Lung (tissue), 12 donors: ENCODE results near the gene LHPP. TPM values are rescaled to one million over a fixed set of nuclear protein-coding genes. Genes with fewer than 3 reads are reported as not detected.

Source experiments
- ATAC-seq: fragments of 200-7000 bp; cut with Tn5 transposase; one replicate; pipeline ENCODE4 v1.9.1; 2020; ENCODE audit warnings: moderate number of reproducible peaks; ENCODE audit not compliant: insufficient read depth, low FRiP score
- DNase-seq, 3 donors: peaks; one replicate each; pipeline ENCODE4 v3.0.0-alpha.2; 2013 to 2017
- H3K27ac ChIP-seq, 2 donors: one replicate each; pipeline ENCODE4 v1.5.1; 2013; ENCODE audit warnings: mild to moderate bottlenecking in 2 of 2, moderate library complexity in 2 of 2, control low read depth in 1 of 2, inconsistent platforms in 1 of 2, low read depth in 1 of 2, low read length in 1 of 2
- H3K27me3 ChIP-seq, 3 donors: one replicate each; pipeline ENCODE4 v1.5.1; 2013; ENCODE audit warnings: low read length in 2 of 3; ENCODE audit not compliant: control insufficient read depth in 3 of 3, insufficient read depth in 3 of 3
- H3K36me3 ChIP-seq, 4 donors: one replicate each; pipeline ENCODE4 v1.5.1; 2013; ENCODE audit warnings: low read length in 4 of 4, mild to moderate bottlenecking in 1 of 4, moderate library complexity in 1 of 4; ENCODE audit not compliant: control insufficient read depth in 4 of 4, insufficient read depth in 4 of 4
- H3K4me1 ChIP-seq, 5 donors: one replicate each; pipeline ENCODE4 v1.5.1; 2013; ENCODE audit warnings: low read length in 5 of 5, mild to moderate bottlenecking in 2 of 5, moderate library complexity in 1 of 5; ENCODE audit not compliant: control insufficient read depth in 5 of 5, insufficient read depth in 5 of 5
- H3K4me3 ChIP-seq: one replicate; pipeline ENCODE4 v1.5.1; 2013; ENCODE audit warnings: mild to moderate bottlenecking, control low read depth, moderate library complexity
- H3K9ac ChIP-seq, 2 donors: one replicate each; pipeline ENCODE4 v1.5.1; 2013; ENCODE audit warnings: low read length in 2 of 2, control low read depth in 1 of 2; ENCODE audit not compliant: insufficient read depth in 1 of 2
- H3K9me3 ChIP-seq, 4 donors: one replicate each; pipeline ENCODE4 v1.5.1; 2013; ENCODE audit warnings: low read length in 3 of 4, mild to moderate bottlenecking in 1 of 4, moderate library complexity in 1 of 4; ENCODE audit not compliant: control insufficient read depth in 4 of 4, insufficient read depth in 3 of 4
- CTCF ChIP-seq: IDR thresholded peaks from 2 replicates; pipeline ENCODE4 v1.5.1; 2012; ENCODE audit warnings: mild to moderate bottlenecking; ENCODE audit errors: control extremely low read depth, extremely low read depth
- WGBS, 2 donors: extraction: QIAGEN DNeasy Blood & Tissue Kit; methylation state at CpG; one replicate each; pipeline ENCODE4 v1.1.7; 2013; 5-methylcytosine and 5-hydroxymethylcytosine counted together
- polyA plus RNA-seq, 2 donors: library from polyadenylated mRNA; stranded (reverse); fragments of 200-250 nt; gene quantifications; one replicate each; pipeline ENCODE4 v1.2.1, GENCODE V29; 2013
- total RNA-seq, 2 donors: library from RNA; depleted of rRNA in 1 of 2; stranded (reverse); fragments of >200 nt in 1 of 2; gene quantifications; one replicate each; pipeline ENCODE4 v1.2.1, GENCODE V29; 2014 to 2021
- donor health status: control.
- donor health status: control.
- donor health status: Bipolar disorder and iron deficiency.
- donor health status: healthy.
- donor health status: DM: yes; HTN: yes; CAD: no.

The LHPP gene
- total and polyA plus RNA-seq, 4 donors, result 7.1 to 18.6 (median 14.8) TPM

- 83 to 96% methylated on average over 3 of the region's 3 CpGs for WGBS, 2 donors
- no peak overlapping the region for H3K27ac ChIP-seq
- no peaks in the 10 kb centered on the region for H3K9me3 ChIP-seq
- no peak overlapping the region for H3K4me3 ChIP-seq
- DNase-seq (no peak), ATAC-seq (no peak)
- TF ChIP-seq CTCF, result no peak
- H3K9ac ChIP-seq, result no peak overlapping the region
- peaks cover 0 to 2% (median 0%) of the 10 kb centered on the region in 5 donors for H3K4me1 ChIP-seq
- no peaks in the 10 kb centered on the region for H3K27me3 ChIP-seq
- H3K36me3 ChIP-seq, result no peaks in the 10 kb centered on the region
Measured at GRCh38 chr10:124542336-124542735, 80.7 kb downstream of the LHPP start.

GRCh38 chr10:124543146-124543545, 81.5 kb downstream of the LHPP start:
- Histone ChIP-seq H3K4me3 (no peak overlapping the region), H3K27me3 (no peaks in the 10 kb centered on the region), H3K36me3 (no peaks in the 10 kb centered on the region), H3K9ac (no peak overlapping the region), H3K4me1 (peaks cover 0 to 9% (median 3%) of the 10 kb centered on the region in 5 donors), H3K27ac (no peak overlapping the region), H3K9me3 (no peaks in the 10 kb centered on the region)
- no peak for TF ChIP-seq CTCF
- DNase-seq (no peak), ATAC-seq (no peak)
- WGBS, 2 donors, result 92 to 95% methylated on average over 13 of the region's 13 CpGs

- no peak for ATAC-seq
- TF ChIP-seq CTCF, result no peak
- 91 to 95% methylated on average over 12 of the region's 12 CpGs for WGBS, 2 donors
- Histone ChIP-seq H3K4me1 (peaks cover 0 to 9% (median 3%) of the 10 kb centered on the region in 5 donors), H3K4me3 (no peak overlapping the region), H3K9me3 (no peaks in the 10 kb centered on the region), H3K36me3 (no peaks in the 10 kb centered on the region), H3K27ac (no peak overlapping the region), H3K9ac (no peak overlapping the region), H3K27me3 (no peaks in the 10 kb centered on the region)
- no peak for DNase-seq
Measured at GRCh38 chr10:124543971-124544370, 82.3 kb downstream of the LHPP start.

- WGBS, 2 donors, result 79 to 90% methylated on average over 16 of the region's 16 CpGs
- Histone ChIP-seq H3K36me3 (no peaks in the 10 kb centered on the region), H3K27me3 (no peaks in the 10 kb centered on the region), H3K9ac (no peak overlapping the region), H3K4me3 (no peak overlapping the region), H3K9me3 (no peaks in the 10 kb centered on the region), H3K4me1 (peaks cover 0 to 9% (median 3%) of the 10 kb centered on the region in 5 donors), H3K27ac (no peak overlapping the region)
- no peak for DNase-seq
- TF ChIP-seq CTCF, result no peak
- no peak for ATAC-seq
Measured at GRCh38 chr10:124544711-124545110, 83.1 kb downstream of the LHPP start.
